HG03175 (cell line): ENCODE data around the gene SHROOM3.

Experiments used
- ATAC-seq: cut with Tn5 transposase; IDR thresholded peaks from one replicate; pipeline ENCODE4 v1.9.1; 2021; ENCODE audit warnings: mild to moderate bottlenecking, moderate library complexity; ENCODE audit not compliant: unreplicated experiment

The SHROOM3 gene

DNA sequence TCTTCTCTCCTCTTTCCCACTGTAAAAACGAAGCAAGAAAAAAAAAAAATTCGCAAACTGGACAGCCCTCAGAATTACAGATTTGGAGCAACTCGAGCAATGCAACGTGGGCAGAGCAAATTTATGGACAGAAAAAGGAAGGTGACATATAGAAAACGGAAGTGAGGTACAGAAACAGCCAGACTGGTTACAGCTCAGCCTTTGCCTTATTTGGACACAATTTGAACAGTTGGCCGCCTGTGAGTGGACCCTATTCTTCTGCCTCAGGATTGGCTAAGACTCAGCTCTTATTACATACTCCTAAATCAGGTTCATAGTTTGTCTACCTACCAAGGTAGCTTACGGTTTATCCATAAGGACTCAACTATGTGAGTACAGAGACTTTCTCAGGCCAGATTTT lies 364.1 kb downstream of the SHROOM3 start:
- no peak for ATAC-seq

DNA sequence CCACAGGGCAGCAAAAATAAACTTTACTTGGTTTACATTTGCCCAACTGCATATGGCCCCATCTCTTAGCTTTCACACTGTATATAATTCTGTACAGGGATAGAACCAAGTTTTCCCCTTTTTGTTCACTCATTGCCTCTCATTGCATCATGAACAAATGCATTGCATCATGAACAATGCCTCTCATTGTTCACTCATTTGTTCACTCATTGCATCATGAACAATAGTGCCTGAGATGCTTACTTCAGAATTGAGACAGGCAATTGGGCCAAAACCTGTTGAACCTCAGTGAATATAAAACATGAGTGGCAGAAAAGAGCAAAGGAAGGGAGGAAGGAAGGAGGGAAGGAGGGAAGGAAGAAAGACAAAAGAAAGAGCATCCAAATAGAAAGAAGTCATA lies 364.7 kb downstream of the SHROOM3 start:
- ATAC-seq, result no peak

DNA sequence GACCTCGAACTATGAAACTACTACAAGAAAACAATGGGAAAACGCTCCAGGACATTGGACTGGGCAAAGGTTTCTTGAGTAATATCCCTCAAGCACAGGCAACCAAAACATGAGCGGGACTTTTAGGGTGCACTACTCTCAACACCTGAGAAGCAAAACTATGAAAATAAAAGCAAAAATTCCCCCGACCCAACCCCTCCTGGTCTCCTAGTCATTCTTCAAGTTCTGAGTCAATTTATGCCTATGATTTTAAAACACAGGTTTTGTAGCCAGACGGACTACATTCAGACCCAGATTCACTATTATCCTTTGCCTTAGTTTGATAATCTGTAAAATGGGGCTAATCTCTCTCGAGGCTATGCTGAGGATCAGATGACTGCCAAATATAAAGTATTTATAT lies 365.9 kb downstream of the SHROOM3 start:
- ATAC-seq, result no peak

DNA sequence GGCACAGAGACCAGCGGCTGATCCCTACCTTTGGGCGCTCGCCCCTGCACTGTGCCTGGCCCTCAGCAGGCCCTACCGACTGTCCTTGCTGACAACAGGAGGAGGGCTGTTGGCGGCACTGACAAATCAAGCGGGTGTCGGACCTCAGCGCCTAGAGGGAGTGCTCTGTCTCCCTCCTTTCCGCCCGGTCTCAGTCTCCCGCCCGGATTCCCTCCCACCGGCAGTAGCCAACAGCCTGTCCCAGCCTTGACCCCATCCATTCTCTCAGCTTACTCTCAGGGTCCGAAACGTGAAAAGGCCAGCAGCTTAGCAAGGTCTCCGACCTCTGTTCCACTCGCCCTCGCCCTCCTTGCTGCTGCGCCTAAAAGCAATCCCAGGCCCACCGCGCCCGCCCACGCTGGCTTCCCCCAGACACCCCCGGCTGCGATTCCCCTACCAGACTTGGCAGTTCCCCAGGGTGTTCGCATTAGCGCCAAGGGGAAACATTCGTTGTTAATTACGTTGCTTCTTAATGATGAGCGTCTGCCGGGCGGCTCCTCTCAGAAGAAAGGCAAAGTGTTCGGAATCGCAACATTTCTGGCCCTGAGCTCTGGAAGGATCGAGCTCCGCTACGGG lies 366.7 kb downstream of the SHROOM3 start:
- ATAC-seq, result no peak

DNA sequence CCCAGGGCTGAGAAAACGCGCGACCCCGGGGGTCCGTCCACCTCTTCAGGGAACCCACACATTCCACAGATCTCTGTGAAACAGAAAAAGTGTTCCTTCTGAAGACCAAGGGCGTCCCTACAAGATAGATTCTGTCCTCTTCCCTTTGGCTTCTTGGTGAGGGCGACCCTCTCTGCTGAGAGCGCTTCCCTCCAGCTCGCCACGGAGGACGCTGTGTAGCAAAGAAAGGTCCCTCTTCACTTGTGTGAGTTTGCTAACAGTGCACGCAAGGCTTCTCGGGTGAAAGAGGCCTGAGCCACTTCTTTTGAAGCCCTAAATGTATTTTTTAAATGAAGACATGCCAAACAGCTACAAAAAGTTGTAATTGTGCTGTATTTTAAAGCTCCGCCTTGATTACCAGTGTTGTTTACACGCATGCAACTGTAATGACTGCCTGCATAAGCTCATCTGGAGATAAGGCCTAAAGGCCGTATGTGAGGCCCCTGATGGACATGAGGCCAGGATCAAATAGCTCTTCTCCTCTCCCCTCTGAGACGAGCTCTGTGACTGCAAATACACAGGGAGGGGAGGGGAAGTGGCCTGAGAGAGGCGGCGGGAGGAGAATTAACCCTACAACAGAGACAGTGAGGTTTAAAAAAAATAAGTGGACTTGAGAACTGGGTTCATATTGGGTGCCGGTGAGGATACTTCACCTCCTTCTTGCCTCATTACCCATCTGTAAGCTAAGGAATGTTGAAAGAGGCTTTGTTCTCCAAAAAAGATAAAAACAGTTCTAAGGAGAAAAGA lies 367.4 kb downstream of the SHROOM3 start:
- no peak for ATAC-seq

DNA sequence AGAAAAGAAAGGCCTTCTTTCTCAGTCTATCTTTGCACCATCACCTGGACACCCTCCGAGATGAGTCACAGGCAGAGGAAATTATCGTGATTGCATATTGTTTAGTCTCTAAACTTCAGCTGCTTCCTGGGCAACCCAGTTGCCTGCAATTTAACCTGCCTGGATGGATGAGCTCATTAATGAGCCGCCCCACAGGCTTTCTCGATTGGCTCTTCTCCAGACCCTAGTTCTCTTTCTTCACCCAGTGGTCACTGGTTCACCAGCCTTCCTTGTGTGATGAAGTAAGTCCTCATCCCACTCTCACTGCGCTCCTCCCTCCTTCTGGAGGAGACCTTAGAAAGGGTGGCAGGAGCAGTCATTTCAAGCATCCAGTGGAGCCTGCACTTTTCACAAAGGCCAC lies 368.5 kb downstream of the SHROOM3 start:
- no peak for ATAC-seq

DNA sequence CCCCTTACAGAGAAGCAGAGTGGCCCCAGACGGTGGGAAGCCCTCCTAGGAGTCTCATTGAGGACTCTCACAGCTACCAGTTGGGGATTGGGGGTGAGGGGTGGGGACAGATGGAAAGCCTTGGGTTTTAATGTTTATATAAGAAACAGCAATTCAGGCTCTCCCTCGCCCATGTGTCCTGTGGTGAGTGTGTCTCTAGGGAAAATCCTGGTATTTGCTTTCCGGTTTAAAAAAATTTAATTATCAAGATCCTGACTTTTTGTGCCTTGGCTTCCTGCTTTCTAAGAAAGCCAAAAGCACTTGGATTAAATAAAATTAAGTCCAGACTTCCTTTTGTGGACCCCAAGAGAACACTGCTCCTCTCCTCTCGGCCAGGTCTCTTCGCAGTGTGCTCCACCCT lies 369.1 kb downstream of the SHROOM3 start:
- ATAC-seq, result no peak

DNA sequence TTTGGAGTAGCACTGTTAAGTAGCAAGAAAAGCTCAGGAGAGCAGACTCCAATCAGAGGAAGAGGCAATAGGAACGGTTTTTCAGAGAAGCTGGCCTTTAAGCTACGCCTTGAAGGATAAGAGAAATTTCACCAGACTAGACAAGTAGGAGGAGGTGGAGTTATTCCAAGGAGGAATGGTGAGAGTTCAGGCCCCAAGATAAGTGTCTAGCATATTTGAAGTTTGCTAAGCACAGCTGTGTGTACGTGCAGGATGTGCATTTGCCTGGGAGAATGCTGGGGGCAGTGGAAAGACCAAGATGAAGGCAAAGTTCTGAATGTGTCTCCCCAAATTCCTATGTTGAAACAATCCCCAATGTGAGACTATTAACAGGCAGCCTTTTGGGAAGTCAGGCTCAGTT lies 371.3 kb downstream of the SHROOM3 start:
- ATAC-seq, result no peak

DNA sequence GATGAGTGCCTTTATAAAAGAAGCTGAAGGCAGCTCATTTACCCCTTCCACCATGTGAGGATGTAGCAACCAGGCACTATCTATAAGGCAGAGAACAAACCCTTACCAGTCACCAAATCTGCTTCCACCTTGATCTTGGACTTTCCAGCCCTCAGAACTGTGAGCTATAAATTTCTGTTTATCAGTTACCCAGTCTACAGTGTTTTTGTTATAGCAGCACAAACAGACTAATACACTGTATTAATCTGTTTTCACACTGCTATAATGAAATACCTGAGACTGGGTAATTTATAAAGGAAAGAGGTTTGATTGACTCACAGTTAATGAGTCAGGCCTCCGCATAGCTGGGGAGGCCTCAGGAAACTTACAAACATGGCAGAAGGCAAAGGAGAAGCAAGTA lies 371.7 kb downstream of the SHROOM3 start:
- no peak for ATAC-seq

DNA sequence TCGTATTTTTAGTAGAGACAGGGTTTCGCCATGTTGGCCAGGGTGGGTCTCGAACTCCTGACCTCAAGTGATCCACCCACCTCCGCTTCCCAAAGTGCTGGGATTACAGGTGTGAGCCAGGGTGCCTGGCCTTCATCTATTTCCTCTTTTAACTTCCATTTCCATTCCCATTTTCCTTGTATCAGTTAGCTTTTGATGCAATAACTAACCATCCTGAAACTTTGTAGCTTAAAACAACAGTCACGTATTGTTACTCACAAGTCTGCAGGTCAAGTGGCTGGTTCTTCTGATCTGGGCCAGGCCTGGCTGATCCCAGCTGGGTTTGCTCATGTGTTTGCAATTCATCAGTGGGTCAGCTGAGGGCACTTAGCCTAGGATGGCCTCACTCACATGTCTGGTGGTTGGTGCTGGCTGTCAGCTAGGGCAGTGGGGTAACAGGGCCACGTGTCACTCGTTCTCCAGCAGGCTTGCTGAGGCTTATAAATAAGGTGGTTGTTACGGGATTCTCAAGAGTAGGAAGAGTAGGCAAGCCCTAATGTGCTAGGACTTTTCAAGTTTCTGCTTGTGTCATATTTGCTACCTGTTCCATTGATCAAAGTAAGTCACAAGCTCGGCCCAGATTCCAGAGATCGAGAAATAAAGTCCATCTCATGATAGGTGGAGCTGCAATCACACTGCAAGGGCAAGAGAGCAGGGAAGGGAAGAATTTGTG lies 374.7 kb downstream of the SHROOM3 start:
- no peak for ATAC-seq

DNA sequence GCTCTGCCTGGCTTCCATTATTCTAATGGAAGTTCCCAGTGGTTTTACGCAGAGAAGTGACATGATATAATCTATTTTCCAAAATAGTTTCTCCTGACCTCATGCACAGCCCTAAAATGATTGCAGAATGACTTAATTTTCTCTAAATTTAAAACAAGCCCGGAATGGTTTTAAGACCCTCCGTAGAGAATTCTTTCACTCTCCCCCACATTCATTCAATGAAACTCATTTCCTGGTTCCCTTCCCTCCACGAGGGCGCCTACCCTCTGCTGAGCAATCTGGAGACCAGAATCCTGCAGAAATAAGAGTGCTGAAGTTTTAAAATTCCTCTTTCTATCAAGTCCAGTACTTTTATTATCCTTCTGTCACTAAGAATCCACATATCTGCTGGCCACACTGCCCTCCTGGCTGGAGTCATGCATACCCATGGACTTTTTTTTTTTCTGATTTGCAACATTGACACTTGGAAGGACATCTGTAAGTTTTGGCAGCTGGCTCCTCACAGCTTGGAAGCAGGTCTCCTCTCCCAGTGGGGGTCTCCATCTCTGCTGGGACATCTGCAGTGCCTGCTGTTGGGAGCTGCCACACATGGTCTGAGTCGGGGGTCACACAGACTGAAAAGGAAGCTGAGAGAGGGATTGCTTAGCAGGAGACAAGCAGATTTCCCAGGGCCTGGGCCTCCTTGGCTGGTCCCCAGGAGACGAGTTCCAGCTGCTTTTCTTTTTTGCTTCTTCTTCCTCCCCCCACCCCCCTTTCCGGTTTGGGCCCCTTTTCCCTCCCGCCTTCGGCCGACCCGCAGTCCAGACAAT lies 376.8 kb downstream of the SHROOM3 start:
- no peak for ATAC-seq

DNA sequence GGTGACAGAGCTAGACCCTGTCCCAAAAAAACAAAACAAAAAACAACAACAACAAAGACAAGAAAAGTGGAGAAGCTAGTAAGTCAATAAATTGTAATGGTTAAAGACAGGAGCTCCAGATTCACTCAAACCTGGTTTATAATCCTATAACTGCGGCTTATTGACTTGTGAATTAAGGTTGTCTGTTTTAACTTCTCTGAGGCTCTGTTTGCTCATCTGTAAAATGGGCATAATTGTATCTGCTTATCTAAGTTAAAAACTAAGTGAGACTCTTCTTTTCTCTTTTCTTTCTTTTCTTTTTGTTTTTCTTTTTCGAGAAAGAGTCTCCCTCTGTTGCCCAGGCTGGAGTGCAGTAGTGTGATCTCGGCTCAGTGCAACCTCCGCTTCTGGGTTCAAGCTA lies 378.0 kb downstream of the SHROOM3 start:
- ATAC-seq, result no peak

DNA sequence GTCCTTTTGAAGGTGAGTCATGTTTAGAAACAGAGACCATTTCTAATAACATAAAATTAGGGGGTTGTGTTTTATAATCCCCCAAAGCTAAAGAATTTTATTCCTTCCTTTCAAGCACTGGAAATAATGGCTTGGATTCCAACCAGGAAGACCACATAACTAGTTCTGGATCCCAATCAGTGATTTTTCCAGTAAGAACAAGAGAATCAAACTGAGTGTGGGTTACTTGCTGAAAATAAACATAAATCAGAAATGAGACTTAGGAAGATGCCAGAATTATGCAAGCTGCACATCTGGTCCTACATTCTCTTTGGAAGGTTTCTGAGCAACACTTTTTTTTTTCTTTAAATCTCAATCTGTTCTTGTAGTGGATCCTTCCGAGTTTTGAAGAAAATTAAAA lies 386.6 kb downstream of the SHROOM3 start:
- ATAC-seq, result no peak

DNA sequence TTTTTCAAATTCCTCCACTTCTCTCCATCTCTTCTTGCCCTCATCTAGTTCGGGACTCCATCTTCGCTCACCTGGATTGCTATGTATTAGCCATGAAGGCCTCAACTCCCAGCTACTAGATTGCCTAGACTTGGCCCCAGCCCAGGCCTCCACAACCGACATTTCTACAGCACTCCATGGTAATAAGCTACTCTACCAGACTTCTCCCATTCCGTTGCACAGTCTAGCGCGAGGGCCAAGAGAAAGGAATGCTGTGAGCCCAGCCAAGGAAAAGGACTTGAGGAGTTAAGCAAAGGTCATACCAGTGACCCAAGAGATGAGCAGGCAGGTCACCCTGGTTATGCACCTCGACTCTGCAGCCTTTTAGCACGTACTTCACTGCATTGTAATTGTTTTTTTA lies 387.3 kb downstream of the SHROOM3 start:
- ATAC-seq, result no peak

DNA sequence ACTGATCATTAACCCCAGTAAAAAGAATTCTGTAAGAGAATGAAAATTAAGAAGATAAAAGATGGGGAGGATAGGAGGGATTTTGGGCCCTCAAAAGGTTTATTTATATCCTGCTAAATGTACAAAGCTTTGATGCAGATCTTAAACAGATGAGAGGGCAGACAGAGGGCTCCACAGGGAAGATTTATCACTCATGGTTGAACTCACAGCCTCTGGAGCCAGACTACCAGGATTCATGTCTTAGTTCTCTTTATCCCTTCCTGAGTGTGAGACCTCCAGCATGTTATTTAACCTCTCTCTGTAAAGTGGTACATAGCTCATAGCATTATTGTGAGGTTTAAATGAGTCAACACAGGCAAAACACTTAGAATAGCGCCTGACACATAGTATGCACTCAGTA lies 388.5 kb downstream of the SHROOM3 start:
- ATAC-seq, result no peak

DNA sequence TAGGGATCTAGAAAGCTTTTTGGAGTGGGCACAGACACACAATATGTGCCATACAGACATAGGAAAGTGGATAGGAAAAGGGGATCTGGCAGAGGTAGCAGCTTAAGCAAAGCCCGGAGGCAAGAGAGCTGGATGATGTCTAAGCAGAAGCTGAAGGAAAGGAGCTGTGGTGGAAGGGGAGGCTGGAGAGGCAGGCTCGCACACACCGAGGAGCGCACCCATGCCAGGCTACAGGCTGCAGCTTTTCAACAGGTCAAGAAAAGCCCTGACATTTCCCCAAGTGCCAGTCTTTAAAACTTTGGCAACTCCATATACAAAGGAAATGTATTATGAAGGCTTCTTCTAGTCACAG lies 395.6 kb downstream of the SHROOM3 start:
- no peak for ATAC-seq

DNA sequence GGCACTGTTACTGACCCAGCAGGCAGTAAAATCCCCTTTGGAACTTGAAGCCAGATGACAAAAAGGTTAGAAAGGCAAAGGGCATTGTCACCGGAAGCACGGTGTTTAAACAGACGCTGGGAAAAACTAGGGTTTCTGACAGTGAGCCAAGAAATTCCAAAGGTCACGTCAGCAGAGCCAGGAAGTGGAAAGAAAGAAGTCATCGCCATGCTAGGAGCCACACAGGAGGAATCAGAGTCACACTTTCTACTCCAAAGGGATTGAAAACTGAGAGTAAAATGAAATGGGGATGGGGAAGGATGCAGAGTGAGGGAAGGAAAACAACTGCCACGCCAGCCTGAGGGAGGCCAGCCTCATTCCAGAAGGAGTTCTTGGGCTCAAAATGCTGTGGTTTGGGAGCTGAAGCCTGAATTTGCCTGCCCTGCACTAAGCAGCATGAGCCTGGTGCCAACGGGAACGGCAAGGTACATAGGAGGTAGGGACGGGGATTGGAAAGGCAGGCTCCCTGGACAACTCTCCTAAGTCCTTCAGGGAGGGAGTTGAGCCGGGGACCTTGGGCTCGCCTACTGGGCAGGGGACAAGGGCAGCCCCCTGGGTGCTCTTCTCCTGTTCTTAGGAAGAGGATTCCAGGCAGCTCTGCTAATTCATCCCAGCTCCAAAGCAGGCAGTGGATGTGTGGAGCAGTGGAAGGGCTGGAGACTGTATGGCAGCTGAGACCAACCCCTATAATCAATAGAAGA lies 396.1 kb downstream of the SHROOM3 start:
- ATAC-seq, result no peak

DNA sequence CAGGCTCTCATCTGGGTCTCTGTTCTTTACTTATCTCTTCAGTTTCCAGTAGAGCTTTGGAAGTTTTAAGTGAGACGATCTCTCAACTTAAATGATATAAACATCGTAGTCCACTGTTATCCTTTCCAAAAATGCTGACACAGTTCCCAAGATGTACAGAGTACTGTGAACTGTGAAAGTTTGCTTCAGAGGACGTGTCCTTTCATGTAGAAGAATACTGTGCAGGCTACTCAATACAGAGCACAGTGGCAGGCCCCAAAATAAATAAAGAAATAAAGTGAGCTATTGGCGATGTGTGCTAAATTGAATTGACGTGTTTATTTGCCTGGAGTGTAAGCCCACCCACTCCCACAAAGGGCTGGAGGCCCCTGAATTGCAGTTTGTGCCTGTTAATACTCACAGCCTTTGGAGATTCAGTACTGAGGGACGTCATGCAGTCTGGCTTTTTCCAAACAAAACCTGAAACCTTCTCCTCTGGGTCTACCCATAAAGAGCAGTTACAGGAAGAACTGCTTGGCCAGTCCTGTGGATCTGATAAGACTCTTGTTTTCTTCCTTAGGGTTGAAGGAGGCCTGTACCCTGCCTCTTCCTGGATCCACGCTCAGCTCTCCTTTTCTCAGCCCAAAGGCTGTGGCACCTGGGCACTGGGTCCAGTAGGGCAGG lies 396.8 kb downstream of the SHROOM3 start:
- no peak for ATAC-seq
